PFSK-1 (cell line): Measurements from ENCODE around the gene ATAD3A.

Source experiments
- POLR2AphosphoS5 ChIP-seq: IDR thresholded peaks from 2 replicates; pipeline ENCODE4 v1.6.1; 2012; ENCODE audit warnings: low read depth, mild to moderate bottlenecking, control low read depth, low read length, moderate library complexity
- REST ChIP-seq, 2 experiments: IDR thresholded peaks; 2 replicates each; pipeline versions ENCODE4 v1.6.1 to v1.8.0; 2011 to 2012; ENCODE audit warnings: low read depth in 2 of 2, low read length in 2 of 2, control low read depth in 1 of 2, inconsistent platforms in 1 of 2, mild to moderate bottlenecking in 1 of 2, moderate library complexity in 1 of 2; ENCODE audit not compliant: insufficient read depth in 1 of 2
- TAF1 ChIP-seq: IDR thresholded peaks from 2 replicates; pipeline ENCODE4 v1.6.1; 2012; ENCODE audit warnings: low read length, control low read depth, borderline replicate concordance; ENCODE audit not compliant: insufficient read depth

- TF ChIP-seq REST (IDR thresholded peaks at IDR 0.05; ENCODE audit: insufficient read depth in 1 of 2, low read depth in 2 of 2, low read length in 2 of 2) (no peak), POLR2AphosphoS5 (no peak), TAF1 (no peak)
Measured at GRCh38 chr1:1547476-1547875, 35.5 kb downstream of the ATAD3A start.
